ENCODE data around the gene NUDC.
A peak's percentile ranks its signal among the peaks of the same experiment; 100 is the strongest.
"Not testable (repeated sequence)": the region's sequence is repeated elsewhere in the genome, so short reads cannot be mapped to it uniquely, and the experiment has no call there.

NUDC gene

DNA sequence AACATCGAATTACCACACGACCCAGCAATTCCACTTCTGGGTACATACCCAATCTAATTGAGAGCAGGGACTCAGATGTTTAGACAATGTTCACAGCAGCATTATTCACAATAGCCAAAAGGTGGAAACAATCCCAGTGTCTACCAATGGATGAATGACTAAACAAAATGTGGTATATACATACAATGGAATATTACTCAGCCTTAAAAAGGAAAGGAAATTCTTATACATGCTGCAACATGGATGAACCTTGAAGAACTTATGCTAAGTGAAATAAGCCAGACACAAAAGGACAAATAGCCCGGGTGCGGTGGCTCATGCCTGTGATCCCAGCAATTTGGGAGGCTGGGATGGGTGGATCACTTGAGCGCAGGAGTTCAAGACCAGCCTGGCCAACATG is 31.8 kb downstream of the NUDC start:
- DNase-seq: no peak

DNA sequence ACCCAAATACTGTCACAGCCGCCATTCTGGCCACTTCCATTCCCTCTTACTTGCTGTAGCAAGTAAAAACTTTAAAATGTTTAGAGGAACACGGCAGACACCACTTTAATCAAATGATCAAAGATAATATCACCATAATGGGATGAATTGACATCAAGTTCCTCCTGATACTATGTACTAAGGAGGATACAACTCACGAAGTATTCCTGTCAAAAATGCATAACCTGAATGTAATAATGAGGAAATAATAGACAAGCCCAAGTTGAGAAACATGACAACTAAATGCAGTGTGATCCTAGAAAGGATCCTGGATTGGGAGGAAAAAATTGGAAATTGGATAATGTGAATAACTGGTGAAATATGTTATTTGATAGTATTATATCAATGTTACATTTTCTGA is 34.8 kb downstream of the NUDC start:
- DNase-seq: no peak

DNA sequence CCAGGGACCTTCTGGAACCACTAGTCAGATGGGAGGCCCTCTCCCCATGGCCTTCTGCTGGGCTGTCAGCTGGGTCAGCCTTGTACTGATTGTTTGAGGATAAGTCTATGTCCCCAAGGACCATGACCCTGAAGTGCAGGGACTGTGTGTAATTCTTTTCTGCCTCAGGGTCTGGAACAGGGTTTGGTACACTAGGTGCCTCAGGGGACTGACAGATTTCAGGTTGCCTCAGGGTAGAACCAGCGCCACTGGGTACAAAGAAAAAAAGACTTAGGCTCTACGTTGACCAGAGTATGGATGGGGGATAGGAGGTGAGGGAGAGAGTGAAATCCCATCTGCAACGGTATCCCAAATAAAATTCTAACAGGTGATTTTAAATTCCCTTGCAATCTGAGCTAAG is 35.8 kb downstream of the NUDC start:
- no peak for DNase-seq

DNA sequence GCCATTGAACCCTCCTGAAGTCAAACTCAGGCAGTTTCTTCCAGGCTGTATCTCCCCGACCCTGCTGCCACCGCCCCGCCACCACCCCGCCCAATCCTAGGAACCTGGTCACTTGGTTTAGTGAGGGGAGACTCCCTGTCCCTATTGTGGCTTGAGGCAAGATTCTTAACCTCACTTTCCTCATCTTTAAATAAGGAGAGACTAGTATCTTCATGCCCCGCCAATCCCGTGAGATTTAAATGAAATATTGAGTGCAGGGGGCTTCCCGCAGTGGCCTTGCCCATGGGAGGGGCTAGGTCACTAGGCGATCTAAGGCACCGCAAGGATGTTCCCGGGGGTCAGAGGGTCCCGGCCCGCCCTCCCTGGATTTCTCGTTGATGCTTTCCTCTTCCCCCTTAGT is 37.7 kb downstream of the NUDC start:
- DNase-seq: no peak

DNA sequence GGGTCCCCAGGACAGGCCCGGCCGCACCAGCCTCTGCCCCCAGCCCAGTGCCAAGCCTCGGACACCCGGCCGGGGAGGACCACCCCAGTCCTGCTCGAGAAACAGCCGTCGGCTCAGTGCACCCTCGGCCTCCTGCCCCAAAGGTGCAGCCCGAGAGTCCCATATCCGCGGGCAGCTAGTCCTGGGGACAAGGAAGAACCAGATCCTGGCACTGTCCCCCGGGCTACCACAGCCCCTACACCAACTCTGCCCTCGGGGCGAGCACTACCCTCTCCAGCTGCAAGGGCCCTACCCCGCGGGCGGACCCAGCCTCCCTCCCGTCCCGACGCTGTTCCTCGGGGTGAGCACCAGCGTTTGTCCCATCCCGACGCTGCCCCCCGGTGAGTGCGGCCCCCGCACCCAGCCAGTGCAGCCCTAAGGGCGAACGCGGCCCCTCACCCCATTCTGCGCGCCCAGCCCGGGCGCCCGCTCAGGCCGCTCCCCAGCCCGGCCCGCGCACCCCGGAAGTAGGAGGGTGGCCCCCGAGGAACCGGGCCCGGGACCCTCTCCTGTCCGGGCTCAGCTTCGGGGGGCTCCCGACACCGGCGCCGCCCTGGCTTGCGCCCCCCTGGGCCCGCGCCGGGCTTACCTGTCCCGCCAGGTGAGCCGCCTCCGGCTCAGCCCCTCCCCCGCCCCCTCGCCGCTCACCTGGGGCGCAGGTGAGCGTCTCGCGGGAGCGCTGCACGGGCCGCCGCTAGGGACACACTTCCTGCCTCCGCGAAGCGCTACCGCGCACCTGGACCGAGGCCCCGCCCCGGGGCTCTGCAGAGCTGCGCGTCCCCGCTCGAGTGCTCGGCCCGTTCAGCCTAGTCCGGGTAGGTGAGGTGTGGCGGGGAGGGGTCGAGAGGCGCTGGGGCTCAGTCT is 38.4 kb downstream of the NUDC start, which contains the start of gene KDF1:
TSS of gene KDF1 (minus strand) at position 747 of the 903 bp plus-strand sequence. CDS start 8,088 bp downstream, outside the sequence.
- DNase-seq: peak; percentile 28

DNA sequence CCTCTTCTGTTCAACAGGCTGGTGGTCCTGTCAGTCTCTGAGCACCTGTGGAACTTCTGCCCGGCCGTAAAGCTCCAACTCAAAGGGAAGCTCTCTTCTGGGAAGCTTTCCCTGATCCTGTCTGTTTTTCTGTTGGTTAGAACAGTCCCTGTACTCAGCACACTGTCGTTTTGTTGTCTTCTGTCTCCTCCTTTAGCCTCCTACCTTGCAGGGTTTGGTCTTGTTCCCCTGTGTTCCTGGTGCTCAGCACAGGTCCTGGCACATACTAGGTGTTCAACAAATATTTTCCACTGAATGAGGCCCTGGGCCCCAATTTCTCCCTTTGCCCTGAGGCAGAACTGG is 39.1 kb downstream of the NUDC start:
- no peak for DNase-seq

DNA sequence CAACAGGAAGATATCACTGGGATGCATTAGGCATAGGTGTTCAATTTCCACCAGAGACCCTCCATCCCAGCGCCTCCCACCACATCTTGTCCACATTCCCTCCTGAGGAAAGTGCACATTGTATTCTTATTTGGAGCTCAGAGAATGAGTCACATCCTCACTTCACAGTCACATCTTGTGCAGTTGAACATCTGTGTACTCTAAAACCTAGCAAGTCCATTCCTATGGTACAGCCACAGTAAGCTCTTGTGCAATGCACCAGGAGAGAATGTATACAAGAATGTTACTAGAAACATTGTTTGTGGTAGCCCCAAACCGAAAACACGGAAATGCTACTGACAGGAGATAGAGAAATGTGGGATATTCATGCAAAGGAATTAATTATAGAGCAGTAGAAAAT is 40.3 kb downstream of the NUDC start:
- DNase-seq: no peak

DNA sequence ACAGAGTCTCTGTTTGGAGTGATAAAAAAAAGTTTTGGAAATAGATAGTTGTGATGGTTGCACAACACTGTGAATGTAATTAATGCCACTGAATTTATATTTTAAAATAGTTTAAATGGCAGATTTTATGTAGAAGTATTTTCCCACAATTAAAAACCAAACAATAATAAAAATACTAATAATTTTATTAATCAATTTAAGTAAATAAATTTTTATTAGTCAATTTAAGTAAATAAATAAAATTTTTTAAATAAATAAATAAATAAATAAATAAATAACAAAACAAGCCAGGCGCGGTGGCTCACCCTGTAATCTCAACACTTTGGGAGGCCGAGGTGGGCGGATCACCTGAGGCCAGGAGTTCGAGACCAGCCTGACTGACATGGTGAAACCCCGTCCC is 43.7 kb downstream of the NUDC start:
- DNase-seq: no peak

DNA sequence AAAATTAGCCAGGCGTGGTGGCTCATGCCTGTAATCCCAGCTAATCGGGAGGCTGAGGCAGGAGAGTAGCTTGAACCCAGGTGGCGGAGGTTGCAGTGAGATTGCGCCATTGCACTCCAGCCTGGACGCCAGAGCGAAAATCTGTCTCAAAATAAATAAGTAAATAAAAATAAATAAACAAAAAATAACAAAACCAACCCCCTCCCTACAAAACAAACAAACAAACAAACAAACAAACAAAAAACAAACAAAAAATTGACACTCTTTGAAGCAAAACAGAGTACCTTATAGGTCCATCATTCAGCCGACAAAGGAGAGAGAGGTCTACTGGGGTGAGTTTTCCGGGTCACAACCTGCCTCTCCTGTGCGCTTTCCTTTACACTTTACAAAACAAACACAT is 44.1 kb downstream of the NUDC start:
- DNase-seq: no peak

DNA sequence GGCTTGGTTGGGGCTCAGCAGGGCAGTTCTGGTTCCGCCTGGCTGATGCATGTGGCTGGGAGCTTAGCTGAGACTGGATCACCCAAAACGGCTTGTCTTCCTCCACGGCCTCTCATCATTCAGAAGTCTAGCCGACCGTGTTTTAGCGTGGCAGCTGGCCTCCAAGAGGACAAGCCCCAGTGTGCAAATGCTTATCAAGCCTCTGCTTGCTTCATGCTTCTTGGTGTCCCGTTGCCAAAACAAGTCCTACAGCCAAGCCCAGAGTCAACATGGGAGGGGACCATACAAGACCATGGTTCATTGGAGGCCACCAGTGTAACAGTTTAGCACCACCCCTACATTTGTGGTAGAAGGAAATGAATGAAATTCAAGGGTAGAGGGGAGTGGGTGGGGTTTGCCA is 49.3 kb downstream of the NUDC start:
- no peak for DNase-seq

DNA sequence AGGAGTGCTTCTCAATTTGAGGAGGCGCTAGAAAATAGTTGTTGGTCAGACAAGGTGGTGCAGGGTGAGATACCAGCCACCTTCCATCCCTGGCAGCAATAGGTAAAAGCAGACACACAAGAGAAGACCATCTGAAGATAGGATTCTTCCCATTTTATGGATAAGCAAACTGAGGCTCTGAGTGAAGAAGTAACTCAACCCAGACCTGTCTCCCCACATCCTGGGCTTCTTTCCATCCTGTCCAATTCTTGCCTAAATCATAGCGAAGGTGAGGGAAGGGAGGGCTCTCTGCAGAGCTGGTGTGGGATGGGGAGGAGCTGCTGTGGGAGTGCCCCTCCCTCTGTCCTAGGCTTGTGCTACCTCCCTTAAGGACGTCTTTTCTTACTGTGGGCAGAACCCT is 50.0 kb downstream of the NUDC start:
- DNase-seq: no peak

DNA sequence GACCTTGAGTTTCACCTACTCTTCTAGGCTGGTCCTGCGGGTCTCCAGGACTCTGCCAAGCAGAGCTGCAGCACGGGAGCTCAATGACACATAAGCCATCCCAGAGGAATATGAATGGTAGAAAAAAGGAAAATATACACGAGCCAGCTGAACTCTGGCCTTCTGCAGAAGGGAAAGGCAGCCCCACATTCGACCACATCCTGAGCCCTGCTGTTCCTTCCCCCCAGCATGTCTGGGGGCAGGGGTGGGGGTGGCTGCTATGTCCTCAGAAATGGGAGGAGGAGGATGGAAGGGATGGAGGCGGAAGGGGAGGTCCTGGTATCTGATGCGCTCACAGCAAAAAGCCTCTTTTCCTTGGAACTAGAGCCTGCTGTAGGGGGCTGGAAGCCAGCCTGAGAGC is 50.8 kb downstream of the NUDC start:
- DNase-seq: no peak

DNA sequence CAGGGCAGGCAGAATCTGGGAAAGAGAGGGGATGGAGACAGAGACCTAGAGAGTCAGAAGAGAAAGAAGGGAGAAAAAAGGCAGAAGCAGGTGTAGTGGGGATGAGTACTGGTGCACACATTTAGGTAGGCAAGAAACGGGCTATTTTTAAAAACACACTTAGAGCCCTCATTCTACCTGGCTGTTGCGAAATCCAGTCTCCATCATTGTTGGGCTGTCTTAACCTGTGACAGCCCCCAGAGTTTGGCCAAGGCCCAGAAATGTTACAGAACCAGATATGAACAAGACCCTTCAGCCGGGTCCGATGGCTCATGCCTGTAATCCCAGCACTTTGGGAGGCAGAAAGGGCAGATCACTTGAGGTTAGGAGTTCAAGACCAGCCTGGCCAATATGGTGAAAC is 51.3 kb downstream of the NUDC start:
- DNase-seq: no peak

DNA sequence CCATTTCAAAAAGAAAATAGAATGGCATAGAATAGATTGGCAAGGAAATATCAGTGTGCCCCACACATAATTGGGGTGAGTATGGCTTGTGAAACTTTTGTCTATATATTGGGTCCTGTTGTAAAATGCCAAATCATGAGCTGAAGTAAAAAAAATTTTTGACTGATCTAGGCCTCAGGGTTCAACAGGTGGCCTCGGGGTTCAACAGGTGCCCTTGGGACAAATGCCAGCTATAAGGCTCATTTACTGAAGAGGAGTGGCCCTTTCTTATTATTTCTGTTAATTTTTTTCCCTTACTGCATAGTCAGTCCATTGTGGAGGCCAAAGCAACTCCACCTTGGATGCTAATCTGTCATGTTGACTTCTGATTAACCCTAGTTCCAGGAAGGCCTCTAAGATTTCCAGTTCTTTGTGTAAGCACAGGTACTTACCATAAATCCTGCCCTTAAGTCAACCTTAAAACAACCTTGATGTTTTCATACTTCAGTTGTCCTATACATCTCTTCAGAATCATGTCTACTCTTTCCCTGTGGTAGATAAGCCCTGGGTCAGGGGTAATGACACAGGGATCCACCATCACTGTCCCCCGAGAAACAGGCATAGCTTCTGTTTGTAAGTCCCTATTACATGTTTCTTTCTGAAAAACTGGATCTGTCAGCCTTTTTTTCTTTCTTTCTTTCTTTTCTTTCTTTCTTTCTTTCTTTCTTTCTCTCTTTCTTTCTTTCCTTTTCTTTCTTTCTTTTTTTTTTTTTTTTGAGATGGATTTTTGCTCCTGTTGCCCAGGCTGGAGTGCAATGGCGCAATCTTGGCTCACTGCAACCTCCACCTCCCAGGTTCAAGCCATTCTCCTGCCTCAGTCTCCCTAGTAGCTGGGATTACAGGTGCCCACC is 55.3 kb downstream of the NUDC start:
- DNase-seq: no peak

DNA sequence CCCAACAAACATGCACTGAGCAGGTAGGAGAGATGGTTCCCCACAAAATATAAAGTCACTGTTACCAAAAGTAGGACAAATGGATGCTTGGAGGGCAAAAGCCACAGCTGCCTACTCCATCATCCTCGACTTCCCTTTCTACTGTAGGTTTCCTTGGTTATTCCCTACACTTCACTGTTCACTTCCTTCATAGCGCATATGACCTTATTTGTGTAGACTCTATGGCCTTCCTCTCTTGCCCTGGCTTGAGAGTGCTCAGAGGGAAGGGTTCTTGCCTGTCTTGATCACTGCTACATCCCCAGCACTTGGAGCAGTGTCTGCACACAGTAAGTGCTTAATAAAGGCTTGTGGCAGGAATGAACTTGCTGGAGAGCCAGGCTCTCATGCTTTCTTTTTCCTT is 57.4 kb downstream of the NUDC start:
- no peak for DNase-seq

DNA sequence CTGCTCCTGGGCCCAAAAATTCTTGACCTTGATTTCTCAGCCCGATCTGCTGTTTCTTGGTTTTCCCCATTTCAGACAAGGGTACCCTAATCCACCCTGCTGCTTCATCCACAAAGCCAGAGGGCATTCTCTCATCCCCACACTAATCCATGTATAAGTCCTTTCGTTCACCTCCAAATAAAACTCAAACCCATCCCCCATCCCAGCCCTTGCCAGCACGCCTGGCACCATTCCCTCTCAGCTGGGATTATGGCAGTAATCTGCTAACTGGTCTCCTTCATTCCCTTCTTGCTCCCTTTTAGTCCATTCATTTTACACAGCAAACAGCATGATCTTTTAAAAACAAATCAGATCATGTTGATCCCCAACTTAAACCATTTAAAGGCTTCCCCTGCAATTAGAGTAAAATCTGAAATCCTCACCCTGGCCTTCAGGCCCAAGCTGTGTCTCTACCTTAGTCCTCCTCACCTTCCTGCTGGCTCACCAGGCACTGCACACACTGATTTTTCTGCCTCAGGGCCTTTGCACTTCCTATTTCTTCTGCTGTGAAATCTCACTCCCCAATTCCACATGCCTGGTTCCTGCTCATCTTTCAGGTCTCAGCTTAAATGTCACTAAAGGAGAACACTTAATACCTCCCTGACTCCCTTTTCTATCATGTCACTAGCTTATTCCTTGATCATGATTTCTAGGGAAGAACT is 59.8 kb downstream of the NUDC start:
- DNase-seq: no peak

DNA sequence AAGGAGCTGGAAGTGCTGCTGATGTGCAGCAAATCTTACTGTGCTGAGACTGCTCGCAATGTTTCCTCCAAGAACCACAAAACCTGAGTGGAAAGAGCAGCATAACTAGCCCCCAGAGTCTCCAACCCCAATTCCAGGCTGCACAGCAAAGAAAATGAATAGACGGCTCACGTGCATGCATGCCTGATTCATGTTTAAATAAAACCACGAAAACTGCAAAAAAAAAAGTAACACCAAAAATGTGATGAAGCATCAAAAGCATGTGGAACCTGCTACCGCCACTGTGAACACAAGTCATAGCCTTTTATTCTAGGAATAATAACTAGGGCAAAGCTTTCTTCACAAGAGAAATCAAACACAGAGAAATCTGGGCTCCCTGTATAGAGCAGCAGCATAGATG is 62.3 kb downstream of the NUDC start:
- DNase-seq: no peak

DNA sequence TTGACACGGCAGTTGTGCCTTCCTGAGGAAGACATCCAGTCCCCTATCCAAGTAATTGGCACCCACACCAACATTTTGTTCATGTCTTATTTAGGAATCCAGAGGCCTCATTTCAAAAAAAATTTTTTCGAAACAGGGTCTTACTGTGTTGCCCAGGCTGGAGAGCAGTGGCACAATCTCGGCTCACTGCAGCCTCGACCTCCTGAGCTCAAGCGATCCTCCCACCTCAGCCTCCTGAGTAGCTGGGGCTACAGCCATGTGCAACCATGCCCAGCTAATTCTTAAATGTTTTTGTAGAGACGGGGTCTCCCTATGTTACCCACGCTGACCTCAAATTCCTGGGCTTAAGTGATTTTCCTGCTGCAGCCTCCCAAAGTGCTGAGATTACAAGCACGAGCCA is 62.7 kb downstream of the NUDC start:
- no peak for DNase-seq

DNA sequence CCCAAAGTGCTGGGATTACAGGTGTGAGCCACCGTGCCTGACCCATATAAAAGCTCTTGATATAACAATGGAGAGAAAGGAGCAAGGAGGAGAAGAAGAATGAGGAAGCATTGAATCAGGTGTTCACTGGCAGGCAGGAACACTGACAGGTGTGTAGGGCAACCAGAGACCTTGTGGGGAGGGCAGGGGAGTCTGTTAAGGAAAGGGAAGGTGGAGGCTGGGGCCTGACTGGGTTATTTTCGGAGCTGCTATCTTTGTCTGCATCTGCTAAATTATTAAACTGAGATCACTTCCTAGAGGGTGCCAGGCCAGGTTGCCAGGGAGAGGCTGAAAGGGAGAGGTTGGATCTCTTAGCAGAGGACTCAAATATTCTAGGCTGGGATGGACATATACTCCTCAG is 65.1 kb downstream of the NUDC start:
- DNase-seq: no peak

DNA sequence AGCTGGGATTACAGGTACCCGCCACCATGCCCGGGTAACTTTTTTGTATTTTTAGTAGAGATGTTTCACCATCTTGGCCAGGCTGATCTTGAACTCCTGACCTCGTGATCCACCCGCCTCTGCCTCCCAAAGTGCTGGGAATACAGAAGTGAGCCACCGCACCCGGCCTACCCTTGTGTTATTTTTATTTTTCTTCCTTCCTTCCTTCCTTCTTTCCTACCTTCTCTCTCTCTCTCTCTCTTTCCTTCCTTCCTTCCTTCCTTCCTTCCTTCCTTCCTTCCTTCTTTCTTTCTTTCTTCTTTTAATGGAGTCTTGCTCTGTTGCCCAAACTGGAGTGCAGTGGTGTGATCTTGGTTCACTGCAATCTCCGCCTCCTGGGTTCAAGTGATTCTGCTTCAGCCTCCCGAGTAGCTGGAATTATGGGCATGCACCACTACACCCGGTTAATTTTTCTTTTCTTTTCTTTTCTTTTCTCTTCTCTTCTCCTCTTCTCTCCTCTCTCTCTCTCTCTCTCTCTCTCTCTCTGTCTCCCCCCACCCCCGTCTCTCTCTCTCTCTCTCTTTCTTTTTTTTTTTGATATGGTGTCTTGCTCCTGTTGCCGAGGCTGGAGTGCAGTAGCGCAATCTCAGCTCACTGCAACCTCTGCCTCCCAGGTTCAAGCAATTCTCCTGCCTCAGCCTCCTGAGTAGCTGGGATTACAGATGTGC is 68.0 kb downstream of the NUDC start:
- not testable (repeated sequence) for DNase-seq

DNA sequence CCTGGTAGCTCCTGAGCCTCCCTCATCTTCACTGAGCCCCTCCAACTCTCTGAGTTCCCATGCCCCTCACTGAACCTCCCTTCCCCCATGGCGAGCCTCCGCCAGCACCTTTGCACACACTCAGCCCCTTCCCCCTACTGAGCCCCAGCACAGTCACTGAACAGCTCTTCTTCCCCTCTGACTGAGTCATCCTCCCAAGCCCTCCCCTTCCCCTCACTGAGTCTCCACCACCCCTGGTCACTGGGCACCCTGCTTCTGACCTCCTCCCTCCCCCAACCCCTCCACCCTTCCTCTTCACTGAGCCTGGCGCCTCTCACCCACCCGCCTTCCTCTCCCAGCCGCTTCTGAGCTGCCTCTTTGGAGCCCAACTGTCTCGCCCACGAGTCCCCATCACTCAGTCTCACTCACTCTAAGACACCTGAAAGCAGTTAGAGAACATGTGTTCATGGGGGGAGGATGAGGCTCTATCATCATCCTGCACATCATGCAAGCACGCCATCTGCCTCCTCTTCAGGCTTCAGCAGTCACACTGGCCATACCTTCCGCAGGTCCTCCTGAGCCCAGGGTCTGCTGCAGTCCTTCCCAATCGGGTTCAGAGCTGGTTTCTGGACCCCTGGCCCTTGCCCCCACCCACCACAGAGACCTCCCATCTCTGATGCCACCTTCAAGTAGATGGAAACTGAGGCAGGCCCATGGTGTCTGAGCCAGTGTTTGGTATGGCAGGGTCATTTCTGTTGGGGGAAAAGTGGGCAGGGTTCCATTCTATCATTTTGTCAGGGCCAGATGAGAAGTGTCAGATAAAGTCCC is 70.0 kb downstream of the NUDC start:
- DNase-seq: no peak
